GM19193 (cell line): ENCODE results near the gene FLT3.

Experiments
- POLR2A ChIP-seq: IDR thresholded peaks from 4 replicates; pipeline ENCODE4 v1.6.1; 2011; ENCODE audit not compliant: insufficient read depth, insufficient read length; ENCODE audit errors: extremely low read depth

Gene FLT3

DNA sequence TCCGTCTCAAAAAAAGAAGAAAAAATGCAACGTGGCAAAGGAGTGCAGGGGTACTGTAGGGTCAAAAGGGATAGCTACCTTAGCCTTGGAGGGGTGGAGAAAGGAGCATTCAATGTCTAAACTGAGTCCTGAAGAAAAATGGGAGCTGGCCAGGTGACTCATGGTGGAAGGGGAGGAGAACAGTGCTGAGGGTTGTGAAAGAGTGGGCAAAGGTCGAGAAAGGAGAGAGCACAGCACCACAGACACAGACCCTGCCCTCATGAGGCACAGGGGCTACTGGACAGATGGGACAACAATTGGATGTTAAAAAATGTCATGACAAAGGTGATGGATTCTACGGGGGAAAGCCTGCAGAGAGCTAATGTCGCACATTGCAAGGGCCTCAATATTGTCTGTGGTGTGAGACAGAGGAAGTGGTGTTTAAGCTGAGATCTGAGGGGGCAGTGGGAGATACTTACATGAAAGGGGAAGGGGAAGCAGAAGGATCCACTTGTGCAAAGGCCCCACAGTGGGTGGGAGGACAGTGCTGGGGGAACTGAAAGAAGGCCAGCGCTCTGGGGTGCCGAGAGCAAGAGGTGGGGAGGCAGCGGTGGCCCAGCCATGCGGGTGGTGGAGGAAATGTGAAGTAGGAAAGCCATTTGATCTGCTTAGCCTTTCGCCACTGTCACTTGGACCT, 69.0 kb downstream of the FLT3 start:
- no peak for TF ChIP-seq POLR2A

DNA sequence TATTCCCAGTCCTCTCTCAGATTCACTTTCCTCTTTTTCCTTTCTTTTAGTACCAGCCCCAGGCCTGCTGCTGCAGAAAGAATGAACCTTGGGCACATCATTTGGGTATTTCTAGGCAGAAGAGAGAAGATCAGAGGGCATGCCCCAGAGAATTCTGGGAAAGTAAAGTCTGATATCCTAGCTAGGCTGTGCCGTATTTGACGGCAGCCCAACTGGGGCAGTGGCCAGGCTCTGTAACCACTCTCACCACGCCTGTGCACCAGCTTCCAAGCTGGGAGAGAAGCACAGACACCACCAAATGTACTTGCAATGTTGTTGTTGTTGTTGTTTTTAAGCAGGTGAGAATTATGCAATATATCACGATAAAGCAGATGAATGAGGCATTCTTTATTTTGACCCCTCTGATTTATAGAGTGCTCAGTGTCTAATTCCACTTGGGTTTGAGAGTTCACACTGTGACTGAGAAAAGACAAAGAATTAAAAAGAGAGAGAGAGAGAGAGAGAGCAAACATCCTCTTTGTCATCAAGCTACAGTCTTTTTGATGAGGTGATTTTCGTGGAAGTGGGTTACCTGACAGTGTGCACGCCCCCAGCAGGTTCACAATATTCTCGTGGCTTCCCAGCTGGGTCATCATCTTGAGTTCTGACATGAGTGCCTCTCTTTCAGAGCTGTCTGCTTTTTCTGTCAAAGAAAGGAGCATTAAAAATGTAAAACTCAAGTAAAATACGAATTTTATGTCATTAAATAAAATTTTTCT, 72.6 kb downstream of the FLT3 start:
- TF ChIP-seq POLR2A: no peak

DNA sequence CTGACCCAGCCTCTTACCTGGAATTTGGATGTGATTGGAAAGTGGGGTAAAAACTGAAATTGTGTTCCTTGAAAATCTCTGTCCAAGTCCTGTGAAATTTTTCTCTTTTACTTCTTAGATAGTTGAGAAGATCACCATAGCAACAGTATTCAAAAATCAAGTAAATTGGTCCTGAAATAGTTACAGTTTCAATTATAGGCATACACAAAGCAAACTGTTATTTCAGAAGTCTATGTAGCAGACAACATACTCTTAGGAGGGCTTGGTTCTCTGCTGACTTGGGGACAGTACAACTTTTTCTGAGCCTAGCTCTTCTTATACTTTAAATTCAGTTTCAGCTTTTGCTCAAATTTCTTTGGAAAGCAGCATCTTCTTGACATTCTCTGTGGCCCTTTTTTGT, 73.3 kb downstream of the FLT3 start:
- no peak for TF ChIP-seq POLR2A

DNA sequence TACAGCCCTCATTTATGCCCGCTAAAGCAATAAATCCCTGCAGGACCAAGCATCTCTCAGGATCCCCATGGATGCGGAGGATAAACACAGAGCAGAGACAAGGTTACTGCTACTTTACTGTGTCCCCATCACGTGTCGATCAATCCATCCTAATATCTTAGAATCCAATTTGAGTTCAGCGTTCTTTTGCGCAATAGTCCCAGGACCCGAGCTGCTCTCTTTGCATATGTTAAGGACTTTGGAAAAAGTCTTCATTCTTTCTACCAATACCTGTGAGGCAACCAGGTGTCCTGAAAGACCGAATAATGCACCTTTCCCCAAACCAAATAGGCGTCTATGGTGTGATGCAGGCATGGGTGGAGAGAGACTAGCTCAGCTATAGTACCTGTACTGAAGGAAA, 73.9 kb downstream of the FLT3 start:
- TF ChIP-seq POLR2A: no peak

- TF ChIP-seq POLR2A: no peak
Observed at GRCh38 chr13:28022848-28023518, 77.4 kb downstream of the FLT3 start.

DNA sequence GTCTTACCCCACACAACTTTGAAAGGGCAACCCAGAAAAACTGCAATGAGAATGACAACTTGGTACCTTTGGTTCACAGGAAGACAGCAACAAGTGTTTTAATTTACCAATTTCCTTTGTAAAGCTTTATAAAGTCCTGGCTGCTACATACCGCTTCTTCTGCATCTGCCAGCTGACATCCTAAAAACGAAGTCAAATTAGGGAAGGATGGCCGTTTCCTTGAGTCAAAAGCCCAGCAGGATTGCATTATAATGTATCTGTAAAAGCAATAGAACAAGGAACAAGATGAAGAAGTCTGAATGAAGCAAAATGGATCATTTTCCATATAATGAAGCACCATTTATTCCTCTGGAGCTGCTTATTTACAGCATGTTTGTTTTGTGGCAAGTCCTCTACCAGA, 86.1 kb downstream of the FLT3 start:
- no peak for TF ChIP-seq POLR2A

DNA sequence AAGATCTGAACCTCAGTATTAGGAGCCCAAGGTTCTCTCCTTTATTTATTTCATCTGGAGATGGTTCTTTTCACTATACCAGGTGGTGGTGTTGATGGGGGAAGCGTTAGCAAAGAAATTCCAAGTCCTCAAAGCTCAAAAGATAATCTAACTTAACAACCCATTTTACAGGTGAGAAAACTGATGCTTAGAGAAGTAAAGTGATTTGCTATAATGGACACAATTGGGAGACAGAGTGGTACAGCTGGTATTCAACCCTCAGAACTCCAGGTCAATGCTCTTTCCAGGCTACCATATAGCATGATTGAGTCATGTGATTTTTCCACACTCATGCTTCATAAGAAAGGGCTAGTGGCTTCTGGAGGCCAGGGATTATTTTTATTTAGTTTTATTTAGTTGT, 86.9 kb downstream of the FLT3 start:
- no peak for TF ChIP-seq POLR2A

GRCh38 chr13:28012896-28013295, 87.5 kb downstream of the FLT3 start:
- no peak for TF ChIP-seq POLR2A

DNA sequence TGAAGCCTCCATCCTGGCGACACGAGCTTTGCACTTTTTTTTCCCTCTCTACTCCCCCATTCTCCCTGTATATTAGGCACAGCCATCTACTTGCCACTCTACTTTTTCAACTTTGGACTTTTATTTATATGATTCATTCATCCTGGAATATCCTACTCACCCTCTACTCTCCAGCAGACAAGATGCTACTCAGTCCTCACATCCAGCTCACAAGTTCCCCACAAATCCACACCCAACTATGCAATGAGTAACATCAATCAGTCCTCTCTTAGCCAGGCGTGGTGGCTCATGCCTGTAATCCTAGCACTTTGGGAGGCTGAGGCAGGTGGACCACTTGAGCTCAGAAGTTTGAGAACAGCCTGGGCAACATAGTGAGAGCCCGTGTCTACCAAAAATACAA, 88.0 kb downstream of the FLT3 start:
- TF ChIP-seq POLR2A: no peak

DNA sequence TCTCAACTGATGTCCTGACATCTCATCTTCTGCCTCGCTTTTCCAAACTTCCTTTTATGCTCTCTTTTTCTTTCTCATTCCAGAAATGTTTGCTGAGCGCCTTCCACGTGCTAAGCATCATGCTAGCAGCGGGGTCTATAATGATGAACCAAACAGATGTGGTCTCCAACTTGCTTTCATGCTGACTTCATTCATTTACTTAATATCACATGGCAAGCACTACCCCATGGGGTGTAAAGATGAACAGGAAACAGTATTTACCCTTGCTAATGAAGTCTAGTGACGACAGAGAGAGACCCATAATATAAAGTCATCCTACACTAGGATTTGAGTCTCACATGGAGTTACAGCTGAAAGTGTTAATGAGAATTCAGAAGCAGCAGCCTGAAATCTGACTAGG, 90.3 kb downstream of the FLT3 start:
- no peak for TF ChIP-seq POLR2A

GRCh38 chr13:28002886-28003698, 97.3 kb downstream of the FLT3 start:
- TF ChIP-seq POLR2A: no peak

DNA sequence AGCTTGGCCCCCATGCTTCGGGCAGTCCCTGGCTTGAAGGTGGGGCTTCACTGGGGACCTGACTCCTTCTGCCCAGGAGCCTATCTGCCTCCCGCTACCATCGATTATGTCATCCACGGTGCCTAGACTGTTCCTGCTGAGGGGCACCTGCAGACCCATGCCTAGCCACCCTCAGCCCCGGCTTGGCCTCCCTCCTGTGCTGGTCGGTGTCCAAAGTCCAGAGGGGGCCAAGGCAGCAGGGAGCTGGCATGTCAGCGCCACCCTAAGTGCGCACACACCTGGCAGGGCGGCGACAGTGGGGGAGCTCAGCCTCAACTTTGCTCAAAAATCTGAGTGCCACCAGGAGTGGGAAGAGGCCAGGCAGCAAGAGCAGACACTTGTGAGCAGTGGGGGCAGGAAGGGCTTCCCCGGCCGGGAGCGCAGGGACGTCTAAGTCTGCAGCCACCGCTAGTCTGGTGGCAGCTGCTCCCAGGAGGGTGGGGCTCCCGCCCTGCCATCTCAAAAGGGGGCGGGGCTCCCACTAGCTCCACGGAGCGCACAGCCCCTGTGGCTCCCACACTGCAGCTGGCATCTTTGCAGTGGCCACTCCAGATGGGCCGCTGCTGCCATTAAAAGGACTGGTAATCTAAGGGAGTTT, 98.4 kb downstream of the FLT3 start:
- TF ChIP-seq POLR2A: no peak

- TF ChIP-seq POLR2A: no peak
Observed at GRCh38 chr13:28001049-28001448, 99.3 kb downstream of the FLT3 start.

DNA sequence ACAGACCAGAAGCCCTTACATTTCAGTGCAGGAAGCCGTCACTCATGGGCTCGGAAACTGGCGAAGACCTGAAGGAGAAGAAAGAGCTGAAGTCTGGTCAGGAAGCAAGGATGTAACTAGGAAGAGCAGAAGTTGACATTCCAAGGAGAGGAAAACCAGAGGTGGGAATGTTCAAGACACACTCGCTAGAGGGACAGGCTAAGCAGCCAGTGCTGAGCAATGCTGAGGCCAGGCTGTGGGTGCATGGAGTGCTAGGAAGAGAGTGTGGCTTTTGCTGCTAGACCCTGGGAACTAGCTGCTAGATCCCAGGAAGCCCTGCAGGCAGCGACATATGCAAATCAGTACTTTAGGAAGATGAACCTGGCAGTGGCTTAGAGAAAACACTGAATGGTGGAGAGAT, 99.8 kb downstream of the FLT3 start:
- TF ChIP-seq POLR2A: no peak
